Sigmoid colon (tissue), 3 donors: ENCODE data around the gene ATP5F1A.

Source experiments
- POLR2A ChIP-seq, 2 donors: fragments of 450-650 bp; IDR thresholded peaks; one replicate each; pipeline ENCODE4 v1.6.1; 2016; ENCODE audit warnings: antibody characterized with exemption in 2 of 2, mild to moderate bottlenecking in 2 of 2, moderate library complexity in 2 of 2
- TF ChIP-seq, protein P1 (sequence below), 4 experiments: fragments of 450-650 bp in 3 of 4; fragments of 200-600 bp in 1 of 4; IDR thresholded peaks; one replicate each; pipeline ENCODE4 v1.5.1; 2016 to 2019; ENCODE audit warnings: antibody characterized with exemption in 4 of 4, mild to moderate bottlenecking in 3 of 4, moderate library complexity in 2 of 4

DNA sequence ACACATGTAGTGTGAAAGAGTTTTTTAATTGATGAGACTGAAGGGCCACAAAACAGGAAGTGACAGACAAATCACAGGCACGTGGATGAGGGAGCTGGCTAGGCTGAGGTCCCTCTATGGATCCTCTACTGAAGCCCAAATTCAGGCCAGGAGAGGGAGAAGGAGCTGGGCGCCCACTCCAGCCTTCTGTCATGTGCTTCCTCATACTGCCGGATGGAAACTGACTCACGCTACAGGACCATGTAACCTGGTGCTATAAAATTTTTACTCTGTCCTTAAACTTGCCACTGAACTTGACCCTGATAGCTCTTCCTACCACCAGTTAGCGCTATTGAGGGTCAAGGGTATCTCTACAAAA is 57.4 kb downstream of the ATP5F1A start:
- TF ChIP-seq, protein P1, sequence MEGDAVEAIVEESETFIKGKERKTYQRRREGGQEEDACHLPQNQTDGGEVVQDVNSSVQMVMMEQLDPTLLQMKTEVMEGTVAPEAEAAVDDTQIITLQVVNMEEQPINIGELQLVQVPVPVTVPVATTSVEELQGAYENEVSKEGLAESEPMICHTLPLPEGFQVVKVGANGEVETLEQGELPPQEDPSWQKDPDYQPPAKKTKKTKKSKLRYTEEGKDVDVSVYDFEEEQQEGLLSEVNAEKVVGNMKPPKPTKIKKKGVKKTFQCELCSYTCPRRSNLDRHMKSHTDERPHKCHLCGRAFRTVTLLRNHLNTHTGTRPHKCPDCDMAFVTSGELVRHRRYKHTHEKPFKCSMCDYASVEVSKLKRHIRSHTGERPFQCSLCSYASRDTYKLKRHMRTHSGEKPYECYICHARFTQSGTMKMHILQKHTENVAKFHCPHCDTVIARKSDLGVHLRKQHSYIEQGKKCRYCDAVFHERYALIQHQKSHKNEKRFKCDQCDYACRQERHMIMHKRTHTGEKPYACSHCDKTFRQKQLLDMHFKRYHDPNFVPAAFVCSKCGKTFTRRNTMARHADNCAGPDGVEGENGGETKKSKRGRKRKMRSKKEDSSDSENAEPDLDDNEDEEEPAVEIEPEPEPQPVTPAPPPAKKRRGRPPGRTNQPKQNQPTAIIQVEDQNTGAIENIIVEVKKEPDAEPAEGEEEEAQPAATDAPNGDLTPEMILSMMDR (IDR thresholded peaks at IDR 0.05): no peak
- no peak for TF ChIP-seq POLR2A (IDR thresholded peaks at IDR 0.05)
